Sigmoid colon (tissue), 7 donors: ENCODE results near the gene NUTF2. TPM values are rescaled to one million over a fixed set of nuclear protein-coding genes. Genes with fewer than 3 reads are reported as not detected.
A peak's percentile ranks its signal among the peaks of the same experiment; 100 is the strongest.

Source experiments
- DNase-seq: peaks from one replicate; pipeline ENCODE4 v3.0.0-alpha.2; 2019
- H3K27ac ChIP-seq, 4 donors: fragments of 200-600 bp; sonication (generic); one replicate each; pipeline ENCODE4 v1.5.1; 2016 to 2019; ENCODE audit warnings: mild to moderate bottlenecking in 1 of 4
- H3K27me3 ChIP-seq, 3 donors: fragments of 200-600 bp; sonication (generic); one replicate each; pipeline ENCODE4 v1.5.1; 2019; ENCODE audit warnings: mild to moderate bottlenecking in 1 of 3
- H3K36me3 ChIP-seq, 4 donors: fragments of 200-600 bp; sonication (generic); one replicate each; pipeline ENCODE4 v1.5.1; 2016 to 2019
- H3K4me1 ChIP-seq, 4 donors: fragments of 200-600 bp; sonication (generic); one replicate each; pipeline ENCODE4 v1.5.1; 2017 to 2019
- H3K4me3 ChIP-seq, 4 donors: fragments of 200-600 bp; sonication (generic); one replicate each; pipeline ENCODE4 v1.5.1; 2017 to 2019; ENCODE audit warnings: mild to moderate bottlenecking in 2 of 4, moderate library complexity in 1 of 4
- H3K9me3 ChIP-seq, 4 donors: fragments of 200-600 bp in 3 of 4; sonication (generic) in 3 of 4; one replicate each; pipeline versions ENCODE4 v1.5.1 to v1.6.1; 2013 to 2019
- CTCF ChIP-seq, 4 experiments: fragments of 450-650 bp in 3 of 4; fragments of 200-600 bp in 1 of 4; IDR thresholded peaks; one replicate each; pipeline ENCODE4 v1.5.1; 2016 to 2019; ENCODE audit warnings: antibody characterized with exemption in 4 of 4, mild to moderate bottlenecking in 3 of 4, moderate library complexity in 2 of 4
- EP300 ChIP-seq, 4 donors: sonication (generic); formaldehyde crosslinking; IDR thresholded peaks; one replicate each; pipeline ENCODE4 v1.6.1; 2017; ENCODE audit warnings: antibody characterized with exemption in 4 of 4
- POLR2A ChIP-seq, 2 donors: fragments of 450-650 bp; IDR thresholded peaks; one replicate each; pipeline ENCODE4 v1.6.1; 2016; ENCODE audit warnings: antibody characterized with exemption in 2 of 2, mild to moderate bottlenecking in 2 of 2, moderate library complexity in 2 of 2
- POLR2AphosphoS5 ChIP-seq, 4 donors: sonication (generic); formaldehyde crosslinking; IDR thresholded peaks; one replicate each; pipeline ENCODE4 v1.6.1; 2017; ENCODE audit warnings: antibody characterized with exemption in 4 of 4
- WGBS, 2 donors: extraction: QIAGEN DNeasy Blood & Tissue Kit; methylation state at CpG; one replicate each; pipeline ENCODE4 v1.1.7; 2013; 5-methylcytosine and 5-hydroxymethylcytosine counted together
- intact Hi-C: fragments of 100-400 bp; cut with DNase I; formaldehyde crosslinking; loops from one replicate; pipeline ENCODE4 v1.15.1; 2023
- polyA plus RNA-seq, 3 donors: library from polyadenylated mRNA; stranded (reverse); fragments of 200-250 nt; gene quantifications; one replicate each; pipeline ENCODE4 v1.2.3, GENCODE V29; 2013
- total RNA-seq, 4 donors: library from RNA; depleted of rRNA; stranded (reverse); fragments of >200 nt; gene quantifications; one replicate each; pipeline ENCODE4 v1.1.0, GENCODE V29; 2016
- donor health status: healthy with polysubstance abuse.
- donor health status: Bipolar disorder and iron deficiency.
- donor health status: healthy.

NUTF2 gene
- total and polyA plus RNA-seq, 7 donors, result 50.8 to 115 (median 93.8) TPM

GRCh38 chr16:67872131-67872630 is 25.4 kb downstream of the NUTF2 start:
- peak overlapping the region in 3 of 4 donors; percentile 80 to 98 (median 89) for H3K4me3 ChIP-seq
- TF ChIP-seq CTCF (IDR thresholded peaks at IDR 0.05) (no peak), POLR2A (IDR thresholded peaks at IDR 0.05) (no peak), EP300 (IDR thresholded peaks at IDR 0.05) (no peak), POLR2AphosphoS5 (IDR thresholded peaks at IDR 0.05) (no peak)
- 61 to 65% methylated on average over 2 of the region's 2 CpGs for WGBS, 2 donors
- peaks cover 0 to 38% (median 33%) of the 10 kb centered on the region in 4 donors for H3K4me1 ChIP-seq
- H3K36me3 ChIP-seq, result peaks cover 4 to 61% (median 21%) of the 10 kb centered on the region in 4 donors
- intact Hi-C loops, result no loop called here
- H3K9me3 ChIP-seq, result no peaks in the 10 kb centered on the region
- H3K27ac ChIP-seq, result peak overlapping the region; percentile 81 to 92 (median 86)
- H3K27me3 ChIP-seq, result no peaks in the 10 kb centered on the region
- no peak for DNase-seq

GRCh38 chr16:67872631-67873434 is 26.1 kb downstream of the NUTF2 start, which contains the start of gene EDC4:
EDC4 (plus strand) TSS chr16:67873052; CDS start chr16:67873262, 210 bp downstream.
- Histone ChIP-seq H3K4me3 (peak within 1 kb of the TSS; percentile 68 to 98 (median 84)), H3K36me3 (peaks cover 10 to 61% (median 25%) of the 10 kb centered on the region in 4 donors), H3K9me3 (no peaks in the 10 kb centered on the region), H3K4me1 (peaks cover 0 to 38% (median 33%) of the 10 kb centered on the region in 4 donors), H3K27ac (peak within 1 kb of the TSS; percentile 81 to 92 (median 86)), H3K27me3 (no peaks in the 10 kb centered on the region)
- DNase-seq, result peak; percentile 92
- intact Hi-C loops, result no loop called here
- TF ChIP-seq EP300 (IDR thresholded peaks at IDR 0.05) (no peak), CTCF (IDR thresholded peaks at IDR 0.05) (no peak), POLR2A (IDR thresholded peaks at IDR 0.05) (peak; percentile 30 to 60), POLR2AphosphoS5 (IDR thresholded peaks at IDR 0.05) (peak; percentile 68 to 93 (median 84))
- 1 to 2% methylated on average over 72 of the region's 72 CpGs for WGBS, 2 donors

GRCh38 chr16:67873435-67874370 is 27.0 kb downstream of the NUTF2 start:
- Histone ChIP-seq H3K27ac (peak overlapping the region; percentile 81 to 92 (median 86)), H3K27me3 (no peaks in the 10 kb centered on the region), H3K4me3 (peak overlapping the region; percentile 68 to 98 (median 84)), H3K4me1 (peaks cover 0 to 38% (median 33%) of the 10 kb centered on the region in 4 donors), H3K9me3 (no peaks in the 10 kb centered on the region), H3K36me3 (peaks cover 19 to 61% (median 27%) of the 10 kb centered on the region in 4 donors)
- WGBS, 2 donors, result 4 to 12% methylated on average over 23 of the region's 23 CpGs
- intact Hi-C loops, result no loop called here
- no peak for DNase-seq
- TF ChIP-seq POLR2AphosphoS5 (IDR thresholded peaks at IDR 0.05), result no peak
- TF ChIP-seq EP300 (IDR thresholded peaks at IDR 0.05), result no peak
- no peak for TF ChIP-seq POLR2A (IDR thresholded peaks at IDR 0.05)
- TF ChIP-seq CTCF (IDR thresholded peaks at IDR 0.05), result no peak

GRCh38 chr16:67874372-67874771 is 27.6 kb downstream of the NUTF2 start:
- 40 to 76% methylated on average over 3 of the region's 3 CpGs for WGBS, 2 donors
- intact Hi-C loops, result no loop called here
- Histone ChIP-seq H3K4me3 (peak overlapping the region in 2 of 4 donors; percentile 80 to 89), H3K4me1 (peaks cover 0 to 38% (median 33%) of the 10 kb centered on the region in 4 donors), H3K9me3 (no peaks in the 10 kb centered on the region), H3K27me3 (no peaks in the 10 kb centered on the region), H3K27ac (no peak overlapping the region), H3K36me3 (peaks cover 26 to 61% (median 33%) of the 10 kb centered on the region in 4 donors)
- no peak for DNase-seq
- TF ChIP-seq EP300 (IDR thresholded peaks at IDR 0.05) (no peak), POLR2A (IDR thresholded peaks at IDR 0.05) (no peak), POLR2AphosphoS5 (IDR thresholded peaks at IDR 0.05) (no peak), CTCF (IDR thresholded peaks at IDR 0.05) (no peak)
